Cardiac muscle cell (in vitro differentiated cells and primary cell): ENCODE data around the gene MPL. TPM values are rescaled to one million over a fixed set of nuclear protein-coding genes. Genes with fewer than 3 reads are reported as not detected.

Experiments
- DNase-seq, 2 donors: peaks; one replicate each; pipeline versions ENCODE4 v3.0.0 to v3.0.0-alpha.2; 2010 to 2017; ENCODE audit warnings: low read depth in 1 of 2, low spot score in 1 of 2
- H3K27ac ChIP-seq: fragments of 200-600 bp; sonication (generic); 2 replicates; pipeline ENCODE4 v1.5.1; 2016
- H3K27me3 ChIP-seq: fragments of 200-600 bp; sonication (generic); 2 replicates; pipeline ENCODE4 v1.6.0; 2016; ENCODE audit warnings: control low read depth
- H3K36me3 ChIP-seq: fragments of 200-600 bp; sonication (generic); 2 replicates; pipeline ENCODE4 v1.5.1; 2016; ENCODE audit warnings: control low read depth
- H3K4me1 ChIP-seq: fragments of 200-600 bp; sonication (generic); 2 replicates; pipeline ENCODE4 v1.8.1; 2017; ENCODE audit warnings: low read depth, mild to moderate bottlenecking, mixed run types
- H3K4me3 ChIP-seq: fragments of 200-600 bp; sonication (generic); 2 replicates; pipeline ENCODE4 v1.5.1; 2016; ENCODE audit warnings: mild to moderate bottlenecking
- H3K9me3 ChIP-seq: fragments of 200-600 bp; sonication (generic); 2 replicates; pipeline ENCODE4 v1.5.1; 2017; ENCODE audit warnings: low read depth, mild to moderate bottlenecking, control low read depth
- CTCF ChIP-seq: IDR thresholded peaks from 2 replicates; pipeline ENCODE4 v1.5.1; 2012; ENCODE audit warnings: low read depth, mild to moderate bottlenecking, low read length
- polyA plus RNA-seq: library from polyadenylated mRNA; unstranded; fragments of >200 nt; fragmentation: Nextera tagmentation; extraction: Ambion mirVana; gene quantifications from 2 replicates; pipeline ENCODE4 v1.2.1, GENCODE V29; 2016
- total RNA-seq: library from RNA; depleted of rRNA; stranded (reverse); fragments of >200 nt; gene quantifications from 2 replicates; pipeline ENCODE4 v1.2.3, GENCODE V29; 2016

MPL gene
- total and polyA plus RNA-seq, 2 experiments from 2014 or later: not detected

GRCh38 chr1:43307458-43308158 lies 30.0 kb upstream of the MPL start:
- TF ChIP-seq CTCF: no peak
- H3K27me3 ChIP-seq: no peaks in the 10 kb centered on the region
- H3K27ac ChIP-seq: no peak overlapping the region
- H3K4me1 ChIP-seq: no peaks in the 10 kb centered on the region
- H3K4me3 ChIP-seq: no peak overlapping the region
- H3K36me3 ChIP-seq: no peaks in the 10 kb centered on the region
- DNase-seq: no peak
- no peaks in the 10 kb centered on the region for H3K9me3 ChIP-seq

- Histone ChIP-seq H3K27me3 (no peaks in the 10 kb centered on the region), H3K36me3 (no peaks in the 10 kb centered on the region), H3K4me1 (no peaks in the 10 kb centered on the region), H3K27ac (no peak overlapping the region), H3K9me3 (no peaks in the 10 kb centered on the region), H3K4me3 (no peak overlapping the region)
- no peak for DNase-seq
- no peak for TF ChIP-seq CTCF
These were observed 28.8 kb upstream of the MPL start for GRCh38 chr1:43308635-43309404.

GRCh38 chr1:43309405-43310025 lies 28.1 kb upstream of the MPL start:
- Histone ChIP-seq H3K4me3 (no peak overlapping the region), H3K4me1 (no peaks in the 10 kb centered on the region), H3K36me3 (no peaks in the 10 kb centered on the region), H3K27me3 (no peaks in the 10 kb centered on the region), H3K27ac (no peak overlapping the region), H3K9me3 (no peaks in the 10 kb centered on the region)
- TF ChIP-seq CTCF: no peak
- DNase-seq: no peak

GRCh38 chr1:43311521-43311920 lies 26.1 kb upstream of the MPL start:
- Histone ChIP-seq H3K4me1 (no peaks in the 10 kb centered on the region), H3K27me3 (no peaks in the 10 kb centered on the region), H3K4me3 (no peak overlapping the region), H3K9me3 (no peaks in the 10 kb centered on the region), H3K27ac (no peak overlapping the region), H3K36me3 (no peaks in the 10 kb centered on the region)
- no peak for DNase-seq
- no peak for TF ChIP-seq CTCF

GRCh38 chr1:43312212-43312623 lies 25.4 kb upstream of the MPL start:
- H3K4me1 ChIP-seq: no peaks in the 10 kb centered on the region
- no peak overlapping the region for H3K4me3 ChIP-seq
- no peaks in the 10 kb centered on the region for H3K9me3 ChIP-seq
- DNase-seq: no peak
- H3K27ac ChIP-seq: no peak overlapping the region
- no peak for TF ChIP-seq CTCF
- H3K27me3 ChIP-seq: no peaks in the 10 kb centered on the region
- no peaks in the 10 kb centered on the region for H3K36me3 ChIP-seq
